AG09319 (cell line): Measurements from ENCODE around the gene PTH1R.

Source experiments
- DNase-seq: peaks from one replicate; pipeline ENCODE4 v3.0.0-alpha.2; 2010; ENCODE audit warnings: low read depth; ENCODE audit errors: extremely low read depth
- CTCF ChIP-seq: IDR thresholded peaks from 2 replicates; pipeline ENCODE4 v1.5.1; 2011; ENCODE audit warnings: low read depth, mild to moderate bottlenecking, inconsistent platforms, low read length, moderate library complexity

The PTH1R gene

GRCh38 chr3:46871222-46871621 is 6.3 kb upstream of the PTH1R start:
- no peak for DNase-seq
- TF ChIP-seq CTCF, result no peak

GRCh38 chr3:46873521-46873920 is 4.0 kb upstream of the PTH1R start:
- no peak for TF ChIP-seq CTCF
- no peak for DNase-seq

GRCh38 chr3:46874430-46874829 is 3.1 kb upstream of the PTH1R start:
- no peak for DNase-seq

GRCh38 chr3:46875560-46875959 is 2.0 kb upstream of the PTH1R start:
- no peak for TF ChIP-seq CTCF
- DNase-seq, result no peak

More at GRCh38 chr3:46874430-46874829, 3.1 kb upstream of the PTH1R start:
- TF ChIP-seq CTCF, result no peak

GRCh38 chr3:46876313-46877300 is 914 bp upstream of the PTH1R start:
- DNase-seq, result no peak

DNA sequence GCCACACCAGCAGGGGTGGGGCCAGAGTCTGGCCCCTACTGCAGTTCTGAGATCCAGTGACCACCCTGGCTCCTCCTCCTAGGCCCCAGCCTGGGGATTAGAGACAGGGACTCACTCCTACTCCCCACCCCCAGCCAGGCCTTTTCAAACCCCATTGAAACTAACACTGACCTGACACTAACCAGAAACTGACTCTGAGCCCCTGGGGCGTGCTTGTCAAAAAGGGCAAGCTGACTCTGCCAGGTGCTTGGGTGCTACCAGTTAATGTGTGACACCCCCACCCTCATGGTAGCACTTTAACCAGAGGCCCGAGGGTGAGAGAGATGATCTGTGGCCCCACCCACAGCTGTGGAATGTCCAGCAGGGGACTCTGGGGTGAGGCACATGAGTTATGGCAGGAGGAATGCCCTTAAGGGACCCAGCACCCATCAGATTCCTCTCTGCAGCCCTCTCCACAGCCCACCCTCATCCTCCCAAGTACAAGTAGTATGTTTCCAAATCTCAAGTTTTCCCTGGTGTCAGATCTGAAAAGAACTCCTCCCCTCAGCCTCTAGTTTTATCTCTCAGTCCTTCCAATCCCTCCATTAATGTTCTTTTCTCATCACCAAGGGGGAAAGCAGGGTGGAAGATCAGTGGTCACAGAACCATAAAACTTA is 1.4 kb downstream of the PTH1R start:
- TF ChIP-seq CTCF, result no peak
- DNase-seq, result no peak

More at GRCh38 chr3:46876313-46877300, 914 bp upstream of the PTH1R start:
- TF ChIP-seq CTCF, result no peak
